ENCODE measurements around the gene ARSB. TPM values are rescaled to one million over a fixed set of nuclear protein-coding genes. Genes with fewer than 3 reads are reported as not detected.

ARSB gene
- total RNA-seq, 1 experiment from 2014 or later, result 11.4 TPM

GRCh38 chr5:78858364-78858763, 126.7 kb downstream of the ARSB start:
- no peaks in the 10 kb centered on the region for H4K20me1 ChIP-seq (ENCODE audit: control insufficient read depth, insufficient read depth, insufficient read length)

More at GRCh38 chr5:78858364-78858763, 126.7 kb downstream of the ARSB start:
- Histone ChIP-seq H2AFZ (ENCODE audit: low read length) (no peak overlapping the region), H2AK5ac (ENCODE audit: insufficient read length, low read length) (no peak overlapping the region), H3K27ac (ENCODE audit: insufficient read length, low read depth, low read length) (no peak overlapping the region), H3K18ac (ENCODE audit: insufficient read length, low read depth, low read length) (no peak overlapping the region), H2BK120ac (ENCODE audit: low read depth, low read length, poor library complexity, severe bottlenecking) (no peak overlapping the region), H2BK5ac (ENCODE audit: insufficient read length, low read length) (no peak overlapping the region), H3K23me2 (ENCODE audit: insufficient read length, low read depth, low read length, poor library complexity, severe bottlenecking) (no peaks in the 10 kb centered on the region), H3K4ac (ENCODE audit: low read depth, low read length) (no peak overlapping the region), H2BK15ac (ENCODE audit: low read depth, low read length) (no peak overlapping the region), H4K8ac (replicated peaks; ENCODE audit: insufficient read length, low read depth, low read length) (no peak overlapping the region), H3K14ac (ENCODE audit: insufficient read depth, low read length) (no peak overlapping the region), H3K4me1 (ENCODE audit: insufficient read depth, low read length) (no peaks in the 10 kb centered on the region), H3T11ph (ENCODE audit: low read length) (no peak overlapping the region), H3K23ac (ENCODE audit: insufficient read length, low read depth, low read length) (no peak overlapping the region), H3K9me3 (ENCODE audit: control insufficient read depth, low read depth, low read length) (peaks cover 13% of the 10 kb centered on the region), H3K56ac (ENCODE audit: insufficient read length, low read depth, low read length) (no peak overlapping the region), H4K91ac (ENCODE audit: insufficient read length, low read depth, low read length) (no peak overlapping the region), H3K27me3 (ENCODE audit: insufficient read depth, low read length) (no peaks in the 10 kb centered on the region), H2BK20ac (ENCODE audit: low read depth, low read length, poor library complexity, severe bottlenecking) (no peak overlapping the region), H3K79me2 (ENCODE audit: insufficient read depth, low read length) (no peaks in the 10 kb centered on the region), H3K79me1 (ENCODE audit: insufficient read depth, low read depth, low read length, poor library complexity, severe bottlenecking) (no peaks in the 10 kb centered on the region), H3K9ac (ENCODE audit: extremely low read depth, insufficient read length, low read length) (no peak overlapping the region), H4K5ac (ENCODE audit: insufficient read length, low read depth, low read length) (no peak overlapping the region), H3K4me2 (ENCODE audit: insufficient read depth, insufficient read length, low read length) (no peak overlapping the region), H2BK12ac (ENCODE audit: insufficient read length, low read depth, low read length) (no peak overlapping the region)
- Mint-ChIP-seq H3K4me1 (no peaks in the 10 kb centered on the region), H3K27me3 (ENCODE audit: low read depth) (peaks cover 4% of the 10 kb centered on the region), H3K4me3 (no peak overlapping the region), H3K36me3 (ENCODE audit: insufficient read depth in 1 of 3, low read depth in 3 of 3) (peaks cover 23 to 31% (median 25%) of the 10 kb centered on the region in 3 experiments), H3K9me3 (peaks cover 39 to 42% of the 10 kb centered on the region in 2 experiments), H3K27ac (no peak overlapping the region)
- WGBS (ENCODE audit: extremely low coverage, insufficient read length, low lambda C conversion rate), result no CpG with 5 or more reads among the region's 1 CpG
- no peak for DNase-seq
- no peak for TF ChIP-seq CTCF (conservative IDR thresholded peaks at IDR 0.05)

Measured in H9 (cell line).